Fibroblast of lung (primary cell): ENCODE measurements around the gene SKP1.

ENCODE experiments used
- CTCF ChIP-seq, 2 donors: IDR thresholded peaks in 1 of 2; conservative IDR thresholded peaks in 1 of 2; 1 replicate in 1 of 2; 2 replicates in 1 of 2; pipeline ENCODE4 v1.5.1; 2011 to 2012; ENCODE audit warnings: low read length in 2 of 2, control low read depth in 1 of 2, inconsistent platforms in 1 of 2, low read depth in 1 of 2, mild to moderate bottlenecking in 1 of 2
- EZH2 ChIP-seq: IDR thresholded peaks from 2 replicates; pipeline ENCODE4 v1.5.1; 2012; ENCODE audit warnings: low read length, control low read depth, mild to moderate bottlenecking; ENCODE audit errors: missing control alignments

GRCh38 chr5:134101686-134102439 is 74.9 kb downstream of the SKP1 start:
- peak; percentile 71 to 82 for TF ChIP-seq CTCF (conservative IDR thresholded peaks at IDR 0.05 in 1 of 2, IDR thresholded peaks at IDR 0.05 in 1 of 2; ENCODE audit: low read depth in 1 of 2, low read length in 2 of 2)
- TF ChIP-seq EZH2, result no peak
